Measurements from ENCODE around the gene PPY.
A peak's percentile ranks its signal among the peaks of the same experiment; 100 is the strongest.
"Not testable (repeated sequence)": the region's sequence is repeated elsewhere in the genome, so short reads cannot be mapped to it uniquely, and the experiment has no call there.

PPY gene

GRCh38 chr17:43905400-43905984, 36.8 kb downstream of the PPY start:
- no peak for DNase-seq (ENCODE audit: low read depth)

- DNase-seq (ENCODE audit: low read depth), result no peak
Measured at GRCh38 chr17:43901861-43902589, 40.3 kb downstream of the PPY start.

GRCh38 chr17:43900858-43901754, 41.2 kb downstream of the PPY start:
- DNase-seq (ENCODE audit: low read depth), result no peak

- peak; percentile 56 for DNase-seq (ENCODE audit: low read depth)
Measured at GRCh38 chr17:43900183-43900857, 42.0 kb downstream of the PPY start.

- DNase-seq (ENCODE audit: low read depth), result no peak
Measured at GRCh38 chr17:43898446-43898845, 43.8 kb downstream of the PPY start.

- no peak for DNase-seq (ENCODE audit: low read depth)
Measured at GRCh38 chr17:43897831-43898230, 44.4 kb downstream of the PPY start.

GRCh38 chr17:43894494-43894893, 47.8 kb downstream of the PPY start:
- DNase-seq (ENCODE audit: low read depth), result not testable (repeated sequence)

GRCh38 chr17:43892647-43892952, 49.7 kb downstream of the PPY start:
- DNase-seq (ENCODE audit: low read depth), result no peak

- DNase-seq (ENCODE audit: low read depth), result no peak
Measured at GRCh38 chr17:43891851-43892646, 50.2 kb downstream of the PPY start.
